IPS-11a (cell line): ENCODE measurements around the gene LONP1.

ENCODE experiments used
- H3K4me3 ChIP-seq: one replicate; pipeline ENCODE4 v1.5.1; 2013; ENCODE audit warnings: low read depth, low read length, control low read depth

LONP1 gene

GRCh38 chr19:5679289-5680083 is 40.5 kb downstream of the LONP1 start:
- H3K4me3 ChIP-seq: peak overlapping the region; percentile 74

- no peak overlapping the region for H3K4me3 ChIP-seq
Observed at GRCh38 chr19:5678071-5678718, 41.8 kb downstream of the LONP1 start.

DNA sequence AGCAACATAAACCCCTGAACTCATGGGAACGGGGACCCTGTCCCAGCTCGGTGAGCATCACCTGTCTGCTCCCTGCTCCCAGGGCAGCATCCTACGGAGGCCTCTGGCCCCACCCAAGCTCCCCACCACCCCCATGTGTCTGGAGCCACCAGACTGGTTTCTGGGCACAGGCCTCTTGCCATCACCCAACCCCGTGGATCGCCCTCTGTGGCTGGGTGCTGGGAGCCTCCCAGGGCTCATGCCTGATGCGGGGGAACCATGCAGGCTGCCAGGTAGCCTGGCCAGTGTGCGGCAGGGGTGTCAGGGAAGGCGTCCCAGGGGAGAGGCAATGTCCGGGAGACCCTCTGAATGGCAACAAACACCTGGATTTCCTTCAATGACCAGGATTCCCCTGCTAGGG is 42.4 kb downstream of the LONP1 start:
- H3K4me3 ChIP-seq: no peak overlapping the region

DNA sequence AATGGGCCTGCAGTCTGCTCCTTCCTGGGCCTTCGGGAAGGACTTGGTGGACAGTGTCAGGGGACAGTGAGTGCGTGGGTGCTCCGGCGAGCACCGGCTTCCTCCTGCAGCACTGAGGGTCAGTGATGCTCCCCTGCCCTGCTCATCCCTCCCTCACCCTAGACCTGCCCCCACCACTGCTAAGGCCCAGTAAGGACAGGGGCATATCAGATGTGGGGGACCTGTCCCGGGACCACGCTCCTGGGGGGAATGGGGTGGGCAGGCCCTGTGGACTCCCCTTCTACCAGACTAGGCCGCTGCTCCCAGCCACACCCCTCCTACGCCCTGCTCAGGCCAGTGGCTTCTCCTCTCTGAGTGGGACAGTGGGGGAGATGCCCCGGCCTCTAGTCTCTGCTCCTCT is 42.8 kb downstream of the LONP1 start:
- no peak overlapping the region for H3K4me3 ChIP-seq

- H3K4me3 ChIP-seq: no peak overlapping the region
Observed at GRCh38 chr19:5676772-5677105, 43.2 kb downstream of the LONP1 start.

GRCh38 chr19:5676105-5676771 is 43.7 kb downstream of the LONP1 start:
- H3K4me3 ChIP-seq: no peak overlapping the region

DNA sequence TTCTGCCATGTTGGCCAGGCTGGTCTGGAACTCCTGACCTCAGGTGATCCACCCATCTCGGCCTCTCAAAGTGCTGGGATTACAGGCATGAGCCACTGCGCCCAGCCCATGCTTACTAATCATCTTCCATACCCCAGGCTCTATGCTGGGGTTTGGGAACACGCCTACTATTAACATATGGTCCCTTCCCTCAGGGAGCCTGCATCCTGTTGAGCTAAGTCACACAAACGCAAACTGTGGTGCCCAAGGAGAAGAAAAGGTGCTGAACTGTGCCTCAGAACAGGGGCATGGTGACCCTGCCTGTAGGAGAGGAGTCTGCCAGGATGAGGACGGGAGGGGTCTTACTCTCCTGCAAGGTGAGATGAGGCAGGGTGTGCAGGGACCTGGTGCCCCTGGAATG is 45.2 kb downstream of the LONP1 start:
- H3K4me3 ChIP-seq: no peak overlapping the region

DNA sequence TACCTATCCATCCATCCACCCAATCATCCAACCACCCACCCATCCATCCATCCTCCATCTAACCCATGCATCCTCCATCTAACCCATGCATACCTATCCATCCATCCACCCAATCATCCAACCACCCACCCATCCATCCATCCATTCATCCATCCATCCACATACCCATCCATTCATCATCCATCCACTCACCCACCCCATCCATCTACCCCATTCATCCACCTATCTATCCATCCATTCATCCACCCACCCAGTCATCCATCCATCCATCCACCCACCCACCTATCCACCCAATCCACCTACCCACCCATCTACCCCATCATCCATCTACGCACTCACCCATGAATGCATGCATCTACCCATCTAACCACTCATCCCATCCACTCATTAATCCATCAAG is 46.2 kb downstream of the LONP1 start:
- no peak overlapping the region for H3K4me3 ChIP-seq

DNA sequence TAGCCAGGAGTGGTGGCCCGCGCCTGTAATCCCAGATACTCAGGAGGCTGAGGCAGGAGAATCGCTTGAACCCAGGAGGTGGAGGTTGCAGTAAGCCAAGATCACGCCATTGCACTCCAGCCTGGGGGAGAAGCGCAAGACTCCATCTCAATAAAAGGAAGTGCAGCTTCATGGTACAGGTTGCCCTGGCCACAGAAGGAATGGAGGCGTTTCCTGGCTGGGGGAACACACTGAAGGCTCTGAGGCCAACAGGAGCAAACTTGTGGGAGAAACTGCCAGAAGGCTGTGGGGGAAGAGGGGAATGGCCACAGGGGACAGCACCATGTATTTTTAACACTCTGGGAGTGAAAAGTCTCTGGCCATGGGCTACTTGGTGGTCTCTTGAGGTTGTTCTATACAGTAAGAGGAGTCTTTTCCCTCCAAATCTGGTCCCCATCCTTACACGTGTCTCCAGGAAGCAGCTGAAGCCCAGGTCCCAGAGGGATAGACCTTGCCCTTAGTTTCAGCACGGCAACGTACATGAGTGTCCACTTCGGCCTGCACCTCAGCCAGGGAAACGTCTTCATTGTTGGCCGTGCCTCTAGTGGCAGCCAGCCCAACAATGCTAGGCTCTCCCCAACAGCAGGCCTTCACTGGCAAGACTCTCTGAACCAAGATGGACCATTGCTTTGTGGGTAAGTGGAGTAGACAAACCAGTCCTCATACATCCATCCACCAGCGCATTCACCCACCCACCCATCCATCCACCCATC is 47.1 kb downstream of the LONP1 start:
- no peak overlapping the region for H3K4me3 ChIP-seq

- no peak overlapping the region for H3K4me3 ChIP-seq
Observed at GRCh38 chr19:5671600-5671999, 48.3 kb downstream of the LONP1 start.

- H3K4me3 ChIP-seq: no peak overlapping the region
Observed at GRCh38 chr19:5669212-5669611, 50.7 kb downstream of the LONP1 start.

GRCh38 chr19:5667751-5668271 is 52.1 kb downstream of the LONP1 start:
- no peak overlapping the region for H3K4me3 ChIP-seq

DNA sequence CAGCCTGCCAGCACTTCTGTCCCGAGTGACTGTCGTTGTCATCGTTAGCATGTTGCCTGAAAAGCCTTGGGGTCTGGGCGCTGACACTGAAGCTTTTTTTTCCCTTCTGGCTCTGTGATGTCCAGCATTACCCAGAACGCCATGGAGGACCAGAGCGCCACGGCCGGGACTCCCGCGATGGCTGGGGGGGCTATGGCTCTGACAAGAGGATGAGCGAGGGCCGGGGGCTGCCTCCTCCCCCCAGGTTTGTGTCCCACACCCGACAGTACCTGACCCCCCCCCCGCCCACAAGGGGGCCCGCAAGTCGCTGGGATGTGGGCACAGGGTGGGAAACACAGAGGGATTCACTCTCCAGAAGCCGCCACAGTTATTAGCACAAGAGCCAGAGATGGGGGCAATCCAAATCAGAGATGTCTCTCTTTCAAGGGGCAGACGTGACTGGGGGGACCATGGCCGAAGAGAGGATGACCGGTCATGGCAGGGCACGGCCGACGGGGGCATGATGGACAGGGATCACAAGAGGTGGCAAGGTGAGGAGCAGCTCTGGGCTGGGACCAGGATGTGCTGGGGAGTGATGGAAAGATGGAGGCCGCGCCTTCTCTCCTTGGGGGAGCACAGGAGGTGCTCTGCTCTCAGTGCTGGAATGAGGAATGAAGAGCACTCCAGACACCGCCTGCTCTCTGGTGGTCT is 52.9 kb downstream of the LONP1 start:
- H3K4me3 ChIP-seq: no peak overlapping the region

DNA sequence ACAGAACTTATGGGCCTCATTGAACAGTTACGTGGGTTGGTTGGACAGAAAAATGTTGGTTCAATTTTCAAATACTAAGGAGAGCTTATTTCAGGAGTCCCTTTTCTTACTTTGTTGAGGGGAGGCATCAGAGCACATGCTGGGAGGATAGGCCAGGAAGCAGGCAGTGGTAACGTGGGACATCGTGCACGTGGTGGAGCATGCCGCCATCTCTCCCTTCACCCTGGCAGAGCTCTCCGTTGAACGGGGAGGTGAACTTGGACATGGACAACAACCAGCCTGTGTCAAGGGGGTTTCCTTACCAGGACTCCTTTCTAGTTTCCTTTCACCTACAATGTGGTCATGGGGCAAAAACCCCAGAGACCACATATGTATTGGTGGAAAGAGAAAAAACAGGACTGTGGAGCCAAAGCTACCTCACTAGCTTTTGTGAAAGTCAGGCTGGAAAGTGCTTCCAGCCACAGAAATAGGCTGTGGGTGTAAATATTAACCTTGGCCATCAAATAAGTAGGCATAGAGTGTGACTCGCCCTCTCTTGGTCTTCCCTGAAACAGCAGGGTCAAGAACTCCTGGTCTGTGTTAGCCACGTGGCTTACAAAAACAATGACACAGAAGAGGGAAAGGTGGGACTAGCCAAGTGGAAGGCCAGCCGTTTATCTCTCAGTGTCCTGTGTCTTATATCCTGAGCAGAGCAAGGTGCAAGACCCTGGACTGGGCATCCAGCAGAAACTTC is 54.0 kb downstream of the LONP1 start:
- H3K4me3 ChIP-seq: no peak overlapping the region

DNA sequence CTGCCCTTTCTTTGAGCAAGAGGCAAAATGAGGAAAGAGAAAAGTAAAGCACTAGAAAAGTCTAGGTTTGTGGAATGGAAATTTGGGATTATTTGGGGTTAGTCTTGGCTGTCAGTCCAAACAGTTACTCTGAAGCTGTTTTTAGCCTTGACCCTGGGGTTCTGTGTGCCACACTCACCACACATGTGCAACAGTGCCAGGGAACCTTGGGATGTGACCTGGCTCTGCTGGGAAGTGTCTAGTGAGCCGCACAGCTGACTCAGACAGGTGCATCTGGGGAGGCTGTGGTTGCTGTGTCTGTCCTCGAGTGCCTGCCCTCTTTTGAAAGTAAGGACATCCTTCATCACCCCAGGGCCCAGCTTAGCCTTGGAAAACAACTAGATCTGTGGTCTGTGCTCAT is 55.4 kb downstream of the LONP1 start:
- no peak overlapping the region for H3K4me3 ChIP-seq

GRCh38 chr19:5663904-5664303 is 56.0 kb downstream of the LONP1 start:
- no peak overlapping the region for H3K4me3 ChIP-seq

- no peak overlapping the region for H3K4me3 ChIP-seq
Observed at GRCh38 chr19:5661483-5661882, 58.5 kb downstream of the LONP1 start.

- H3K4me3 ChIP-seq: no peak overlapping the region
Observed at GRCh38 chr19:5655412-5655811, 64.5 kb downstream of the LONP1 start.

DNA sequence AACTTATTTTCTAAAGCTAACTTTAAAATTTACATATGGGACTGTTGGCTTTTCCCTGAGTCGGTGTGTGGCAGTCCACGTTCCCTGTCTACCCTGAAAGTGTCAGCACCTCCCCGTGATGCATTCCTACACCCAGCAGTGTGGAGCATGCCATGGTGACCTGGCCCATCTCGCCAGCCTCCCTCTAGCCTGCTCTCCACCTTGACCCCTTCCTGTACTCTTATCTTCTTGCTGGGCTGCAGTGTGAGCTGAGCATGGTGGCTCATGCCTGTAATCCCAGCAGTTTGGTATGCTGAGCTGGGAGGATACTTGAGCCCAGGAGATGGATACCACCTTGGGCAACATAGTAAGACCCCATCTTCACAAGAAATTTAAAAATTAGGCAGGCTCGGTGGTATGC is 65.0 kb downstream of the LONP1 start:
- H3K4me3 ChIP-seq: no peak overlapping the region

DNA sequence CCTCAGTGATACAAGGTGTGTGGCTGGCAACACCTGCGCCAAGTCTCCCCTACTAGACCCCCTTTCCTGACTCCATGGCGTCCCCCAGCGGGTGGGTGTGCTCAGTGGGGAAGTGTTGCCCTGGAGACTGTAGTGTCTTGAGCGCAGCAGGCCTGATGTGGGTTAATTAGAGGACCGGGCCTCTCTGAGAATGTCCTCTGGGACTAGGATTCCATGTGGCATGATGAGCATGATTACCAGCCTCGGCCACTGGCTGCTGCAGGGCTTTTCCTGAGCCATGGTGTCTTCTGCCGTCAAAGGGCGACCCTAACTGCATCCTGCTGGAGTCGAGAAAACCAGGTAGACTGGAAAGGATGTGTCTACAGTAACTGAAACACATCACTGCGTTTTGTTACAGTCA is 67.7 kb downstream of the LONP1 start:
- no peak overlapping the region for H3K4me3 ChIP-seq
